ENCODE results near the gene PCBP2.
"Not testable (repeated sequence)": the region's sequence is repeated elsewhere in the genome, so short reads cannot be mapped to it uniquely, and the experiment has no call there.

PCBP2 gene

GRCh38 chr12:53418221-53418620, 33.7 kb upstream of the PCBP2 start:
- POLR2A ChIA-PET (ENCODE audit: low non-redundant PET): interaction anchor here (0.6 kb wide), 1 partner anchor 115 kb away, joined by 4 read pairs; no protein-coding TSS in a partner anchor
- CTCF ChIA-PET: interaction anchor here (0.6 to 1.0 kb wide), 3 partner anchors 24 to 91 kb away, joined by 3 to 8 read pairs (median 4); no protein-coding TSS in a partner anchor
- DNase-seq (ENCODE audit: low spot score): no peak
- TF ChIP-seq CTCF (conservative IDR thresholded peaks at IDR 0.05; ENCODE audit: low read depth): no peak
- H3K27ac ChIP-seq: no peak overlapping the region

- POLR2A ChIA-PET (ENCODE audit: low non-redundant PET): no interaction called here
- no peak overlapping the region for H3K27ac ChIP-seq
- CTCF ChIA-PET: interaction anchor here (1.8 to 2.8 kb wide), 2 partner anchors 88 to 95 kb away, joined by 8 read pairs; no protein-coding TSS in a partner anchor
- no peak for TF ChIP-seq CTCF (conservative IDR thresholded peaks at IDR 0.05; ENCODE audit: low read depth)
- DNase-seq (ENCODE audit: low spot score): no peak
Measured at GRCh38 chr12:53419756-53420155, 32.1 kb upstream of the PCBP2 start.

- not testable (repeated sequence) for H3K27ac ChIP-seq; DNase-seq (ENCODE audit: low spot score)
- ChIA-PET CTCF (interaction anchor here (0.7 to 2.8 kb wide), 4 partner anchors 69 to 153 kb away, joined by 3 to 31 read pairs (median 6); no protein-coding TSS in a partner anchor), POLR2A (ENCODE audit: low non-redundant PET) (interaction anchor here (1.4 kb wide), 1 partner anchor 40 kb away, joined by 4 read pairs; no protein-coding TSS in a partner anchor)
Measured at GRCh38 chr12:53422247-53422646, 29.7 kb upstream of the PCBP2 start.

- no peak within 1 kb of the TSS for H3K27ac ChIP-seq
- ChIA-PET CTCF (interaction anchor here (1.3 kb wide), 1 partner anchor 71 kb away, joined by 3 read pairs; no protein-coding TSS in a partner anchor), POLR2A (ENCODE audit: low non-redundant PET) (no interaction called here)
- DNase-seq (ENCODE audit: low spot score): no peak
- TF ChIP-seq CTCF (conservative IDR thresholded peaks at IDR 0.05; ENCODE audit: low read depth): no peak
Measured at GRCh38 chr12:53423597-53423996, 28.3 kb upstream of the PCBP2 start, which contains the start of gene AMHR2. AMHR2 (plus strand) TSS chr12:53423855; CDS start chr12:53423935, 80 bp downstream.

- CTCF ChIA-PET: interaction anchor here (0.7 to 1.0 kb wide), 3 partner anchors 73 to 310 kb away, joined by 3 to 5 read pairs (median 3); no protein-coding TSS in a partner anchor
- DNase-seq (ENCODE audit: low spot score): no peak
- POLR2A ChIA-PET (ENCODE audit: low non-redundant PET): interaction anchor here (0.6 kb wide), 1 partner anchor 16 kb away, joined by 9 read pairs; no protein-coding TSS in a partner anchor
- H3K27ac ChIP-seq: no peak overlapping the region
- TF ChIP-seq CTCF (conservative IDR thresholded peaks at IDR 0.05; ENCODE audit: low read depth): no peak
Measured at GRCh38 chr12:53424626-53425514, 27.0 kb upstream of the PCBP2 start.

- no peak for DNase-seq (ENCODE audit: low spot score)
- TF ChIP-seq CTCF (conservative IDR thresholded peaks at IDR 0.05; ENCODE audit: low read depth): no peak
- CTCF ChIA-PET: interaction anchor here (0.7 to 1.0 kb wide), 3 partner anchors 73 to 310 kb away, joined by 3 to 5 read pairs (median 3); no protein-coding TSS in a partner anchor
- H3K27ac ChIP-seq: no peak overlapping the region
- POLR2A ChIA-PET (ENCODE audit: low non-redundant PET): no interaction called here
Measured at GRCh38 chr12:53425515-53426150, 26.3 kb upstream of the PCBP2 start.
